DND-41 (cell line): ENCODE measurements around the gene FAM53B.
"Not testable (repeated sequence)": the region's sequence is repeated elsewhere in the genome, so short reads cannot be mapped to it uniquely, and the experiment has no call there.

ENCODE experiments used
- ATAC-seq: fragments of 200-7000 bp; cut with Tn5 transposase; 3 replicates; pipeline ENCODE4 v1.9.1; 2021; ENCODE audit warnings: low read depth; ENCODE audit not compliant: insufficient read depth
- DNase-seq: peaks from one replicate; pipeline ENCODE4 v3.0.0-alpha.2; 2020
- H2AFZ ChIP-seq: 2 replicates; pipeline ENCODE4 v1.6.0; 2012; ENCODE audit warnings: low read depth, low read length
- H3K27ac ChIP-seq: 2 replicates; pipeline ENCODE4 v1.5.1; 2012; ENCODE audit warnings: low read length, inconsistent platforms
- H3K27me3 ChIP-seq: fragments of 200-600 bp; sonication (generic); 2 replicates; pipeline ENCODE4 v1.6.0; 2012; ENCODE audit warnings: low read length, mild to moderate bottlenecking, inconsistent platforms; ENCODE audit not compliant: insufficient read depth, poor library complexity
- H3K36me3 ChIP-seq: 2 replicates; pipeline ENCODE4 v1.5.1; 2012; ENCODE audit warnings: low read length, inconsistent platforms; ENCODE audit not compliant: insufficient read depth
- H3K4me1 ChIP-seq: 2 replicates; pipeline ENCODE4 v1.5.1; 2012; ENCODE audit warnings: mild to moderate bottlenecking, low read length; ENCODE audit not compliant: insufficient read depth
- H3K4me2 ChIP-seq: 2 replicates; pipeline ENCODE4 v1.6.0; 2012; ENCODE audit warnings: mild to moderate bottlenecking, moderate library complexity, low read length, inconsistent platforms; ENCODE audit not compliant: insufficient read depth
- H3K4me3 ChIP-seq, 2 experiments: fragments of 200-600 bp in 1 of 2; shearing (Covaris generic) in 1 of 2; 2 replicates each; pipeline ENCODE4 v1.5.1; 2012 to 2016; ENCODE audit warnings: inconsistent platforms in 2 of 2, low read length in 2 of 2, mild to moderate bottlenecking in 2 of 2, low read depth in 1 of 2, moderate library complexity in 1 of 2
- H3K79me2 ChIP-seq: 2 replicates; pipeline ENCODE4 v1.6.0; 2012; ENCODE audit warnings: low read length, inconsistent platforms; ENCODE audit not compliant: insufficient read depth
- H3K9ac ChIP-seq: 2 replicates; pipeline ENCODE4 v1.6.0; 2012; ENCODE audit warnings: low read depth, mild to moderate bottlenecking, inconsistent platforms, low read length, moderate library complexity
- H3K9me3 ChIP-seq: 2 replicates; pipeline ENCODE4 v1.5.1; 2012; ENCODE audit warnings: low read length, moderate library complexity, mild to moderate bottlenecking, inconsistent platforms; ENCODE audit not compliant: insufficient read depth, severe bottlenecking
- H4K20me1 ChIP-seq: 2 replicates; pipeline ENCODE4 v1.6.0; 2012; ENCODE audit warnings: low read length; ENCODE audit not compliant: insufficient read depth
- EZH2 ChIP-seq: IDR thresholded peaks from 3 replicates; pipeline ENCODE4 v1.6.1; 2012; ENCODE audit warnings: borderline replicate concordance, low read depth, mild to moderate bottlenecking, moderate library complexity, low read length, inconsistent platforms; ENCODE audit not compliant: severe bottlenecking
- TF ChIP-seq, protein P1 (sequence below): IDR thresholded peaks from 2 replicates; pipeline ENCODE4 v1.5.1; 2012; ENCODE audit warnings: borderline replicate concordance, low read length, moderate library complexity, mild to moderate bottlenecking; ENCODE audit not compliant: poor library complexity, severe bottlenecking; ENCODE audit errors: extremely low read depth

Gene FAM53B

DNA sequence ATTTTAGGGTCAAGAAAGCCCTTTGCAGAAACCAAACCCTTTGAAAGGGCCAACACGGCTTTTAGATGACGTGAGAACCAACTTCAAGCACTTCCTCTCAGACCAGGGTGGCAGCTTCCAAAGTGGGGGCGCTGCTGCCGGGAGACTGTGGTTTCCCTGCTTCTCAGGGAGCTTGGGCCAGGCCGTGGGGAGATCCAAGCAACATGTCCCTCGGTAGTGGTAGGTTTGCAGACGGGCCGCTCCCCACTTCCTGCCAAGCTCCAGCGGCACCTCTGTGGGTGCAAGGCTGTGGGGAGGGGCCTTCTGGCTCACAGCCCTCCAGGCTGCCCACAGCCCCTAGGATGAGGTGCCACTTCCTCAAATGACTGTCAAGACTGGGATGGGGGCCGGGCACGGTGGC, 132.4 kb downstream of the FAM53B start:
- peak overlapping the region; percentile 44 for H3K4me2 ChIP-seq

DNA sequence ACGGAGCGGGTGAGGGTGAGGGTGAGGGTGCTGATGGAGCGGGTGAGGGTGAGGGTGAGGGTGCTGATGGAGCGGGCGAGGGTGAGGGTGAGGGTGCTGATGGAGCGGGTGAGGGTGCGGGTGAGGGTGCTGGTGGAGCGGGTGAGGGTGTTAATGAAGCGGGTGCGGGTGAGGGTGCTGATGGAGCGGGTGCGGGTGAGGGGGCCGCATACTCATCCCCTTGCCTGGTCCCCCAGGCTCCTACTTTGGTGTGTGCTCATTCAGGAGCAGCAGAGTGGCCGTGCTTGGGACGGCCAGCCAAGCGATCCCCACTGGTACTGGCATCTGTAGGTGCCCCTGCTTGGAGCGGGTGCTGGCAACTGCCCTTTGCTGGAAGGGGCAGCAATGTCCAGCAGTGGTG, 133.3 kb downstream of the FAM53B start:
- DNase-seq, H4K20me1 ChIP-seq, H3K27me3 ChIP-seq, H3K9me3 ChIP-seq, ATAC-seq, H2AFZ ChIP-seq: not testable (repeated sequence)
- peak overlapping the region in 1 of 2 experiments; percentile 22; a peak in 1 of 4 replicates for H3K4me3 ChIP-seq
- peaks cover 25% of the 10 kb centered on the region for H3K36me3 ChIP-seq
- peak overlapping the region; percentile 44 for H3K4me2 ChIP-seq
- H3K4me1 ChIP-seq = peaks cover 40% of the 10 kb centered on the region
- H3K79me2 ChIP-seq = peaks cover 13% of the 10 kb centered on the region
- H3K27ac ChIP-seq = peak overlapping the region; percentile 93
- H3K9ac ChIP-seq = peak overlapping the region; percentile 46

More for the DNA sequence above, 132.4 kb downstream of the FAM53B start:
- Histone ChIP-seq H3K9ac (peak overlapping the region; percentile 46), H2AFZ (no peak overlapping the region), H3K9me3 (no peaks in the 10 kb centered on the region), H4K20me1 (peaks cover 3% of the 10 kb centered on the region; the same call in 1 of the 2 replicates), H3K4me1 (peaks cover 42% of the 10 kb centered on the region), H3K27ac (peak overlapping the region; percentile 93), H3K36me3 (peaks cover 34% of the 10 kb centered on the region), H3K4me3 (peak overlapping the region in 1 of 2 experiments; percentile 22; a peak in 1 of 4 replicates), H3K79me2 (peaks cover 17% of the 10 kb centered on the region), H3K27me3 (no peaks in the 10 kb centered on the region)
- no peak for TF ChIP-seq EZH2
- TF ChIP-seq, protein P1, sequence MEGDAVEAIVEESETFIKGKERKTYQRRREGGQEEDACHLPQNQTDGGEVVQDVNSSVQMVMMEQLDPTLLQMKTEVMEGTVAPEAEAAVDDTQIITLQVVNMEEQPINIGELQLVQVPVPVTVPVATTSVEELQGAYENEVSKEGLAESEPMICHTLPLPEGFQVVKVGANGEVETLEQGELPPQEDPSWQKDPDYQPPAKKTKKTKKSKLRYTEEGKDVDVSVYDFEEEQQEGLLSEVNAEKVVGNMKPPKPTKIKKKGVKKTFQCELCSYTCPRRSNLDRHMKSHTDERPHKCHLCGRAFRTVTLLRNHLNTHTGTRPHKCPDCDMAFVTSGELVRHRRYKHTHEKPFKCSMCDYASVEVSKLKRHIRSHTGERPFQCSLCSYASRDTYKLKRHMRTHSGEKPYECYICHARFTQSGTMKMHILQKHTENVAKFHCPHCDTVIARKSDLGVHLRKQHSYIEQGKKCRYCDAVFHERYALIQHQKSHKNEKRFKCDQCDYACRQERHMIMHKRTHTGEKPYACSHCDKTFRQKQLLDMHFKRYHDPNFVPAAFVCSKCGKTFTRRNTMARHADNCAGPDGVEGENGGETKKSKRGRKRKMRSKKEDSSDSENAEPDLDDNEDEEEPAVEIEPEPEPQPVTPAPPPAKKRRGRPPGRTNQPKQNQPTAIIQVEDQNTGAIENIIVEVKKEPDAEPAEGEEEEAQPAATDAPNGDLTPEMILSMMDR = peak; percentile 41
- peak; percentile 95 for DNase-seq
- peak; percentile 84 for ATAC-seq

DNA sequence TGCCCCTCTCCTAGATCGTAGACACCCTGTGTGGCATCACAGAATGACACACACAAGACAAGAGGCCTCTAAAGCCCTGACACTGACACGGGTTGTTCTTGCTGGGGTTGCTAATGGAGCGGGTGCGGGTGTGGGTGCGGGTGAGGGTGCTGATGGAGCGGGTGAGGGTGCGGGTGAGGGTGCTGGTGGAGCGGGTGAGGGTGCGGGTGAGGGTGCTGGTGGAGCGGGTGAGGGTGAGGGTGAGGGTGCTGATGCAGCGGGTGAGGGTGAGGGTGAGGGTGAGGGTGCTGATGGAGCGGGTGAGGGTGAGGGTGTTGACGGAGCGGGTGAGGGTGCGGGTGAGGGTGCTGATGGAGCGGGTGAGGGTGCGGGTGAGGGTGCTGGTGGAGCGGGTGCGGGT, 134.0 kb downstream of the FAM53B start:
- Histone ChIP-seq H3K36me3 (peaks cover 25% of the 10 kb centered on the region), H3K27ac (peak overlapping the region; percentile 15; the same call in 1 of the 2 replicates), H3K4me1 (peaks cover 42% of the 10 kb centered on the region), H3K79me2 (peaks cover 13% of the 10 kb centered on the region)
- not testable (repeated sequence) for DNase-seq, H2AFZ ChIP-seq, H3K4me2 ChIP-seq, H4K20me1 ChIP-seq, H3K4me3 ChIP-seq, ATAC-seq, H3K9ac ChIP-seq, H3K27me3 ChIP-seq, H3K9me3 ChIP-seq

DNA sequence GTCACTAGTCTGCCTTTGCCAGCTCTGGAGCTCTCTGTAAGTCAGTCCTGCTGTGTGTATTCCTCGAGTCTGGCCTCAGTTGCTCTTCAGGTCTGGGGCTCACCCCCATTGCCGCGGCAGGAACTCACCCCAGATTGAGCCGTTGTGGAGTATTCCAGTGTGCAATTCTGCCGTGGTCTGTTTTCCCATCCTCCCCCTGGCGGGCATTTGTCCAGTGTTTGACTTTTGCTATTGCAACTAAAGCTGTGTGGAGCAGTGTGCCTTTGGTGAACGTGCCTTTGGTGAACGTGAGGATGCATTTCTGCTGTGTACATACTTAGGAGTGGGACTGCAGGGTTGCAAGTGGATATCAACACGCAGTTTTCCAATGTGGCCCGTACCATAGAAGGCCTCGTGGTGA, 134.5 kb downstream of the FAM53B start:
- Histone ChIP-seq H3K9ac (no peak overlapping the region), H3K36me3 (peaks cover 21% of the 10 kb centered on the region), H3K27me3 (no peaks in the 10 kb centered on the region), H3K4me1 (peaks cover 44% of the 10 kb centered on the region), H3K9me3 (no peaks in the 10 kb centered on the region), H3K27ac (peak overlapping the region; percentile 15; the same call in 1 of the 2 replicates), H2AFZ (no peak overlapping the region), H4K20me1 (peaks cover 3% of the 10 kb centered on the region; the same call in 1 of the 2 replicates), H3K4me3 (no peak overlapping the region), H3K4me2 (no peak overlapping the region), H3K79me2 (peaks cover 13% of the 10 kb centered on the region)
- ATAC-seq (no peak), DNase-seq (no peak)
- TF ChIP-seq, protein P1 = no peak
- no peak for TF ChIP-seq EZH2
